Adrenal gland (tissue), 12 donors: ENCODE data around the gene SMG6. TPM values are rescaled to one million over a fixed set of nuclear protein-coding genes. Genes with fewer than 3 reads are reported as not detected.
A peak's percentile ranks its signal among the peaks of the same experiment; 100 is the strongest.

Experiments
- DNase-seq, 7 donors: peaks; one replicate each; pipeline ENCODE4 v3.0.0-alpha.2; 2019 to 2020
- H3K27ac ChIP-seq, 5 donors: fragments of 200-600 bp; sonication (generic) in 4 of 5; 1 replicate in 3 of 5; 2 replicates in 2 of 5; pipeline versions ENCODE4 v1.5.1 to v1.8.0; 2016 to 2020; ENCODE audit warnings: mild to moderate bottlenecking in 1 of 5
- H3K27me3 ChIP-seq: fragments of 200-600 bp; 2 replicates; pipeline ENCODE4 v1.8.0; 2021
- H3K36me3 ChIP-seq, 2 donors: fragments of 200-600 bp; replicated peaks in 1 of 2; 1 replicate in 1 of 2; 2 replicates in 1 of 2; pipeline versions ENCODE4 v1.5.1 to v1.8.0; 2018 to 2022
- H3K4me1 ChIP-seq, 2 donors: fragments of 200-600 bp; replicated peaks in 1 of 2; 1 replicate in 1 of 2; 2 replicates in 1 of 2; pipeline versions ENCODE4 v1.5.1 to v1.8.0; 2018 to 2021
- H3K4me3 ChIP-seq, 4 donors: fragments of 200-600 bp; sonication (generic) in 3 of 4; one replicate each; pipeline ENCODE4 v1.5.1; 2016 to 2018
- H3K9me3 ChIP-seq, 3 donors: fragments of 200-600 bp; sonication (generic) in 1 of 3; replicated peaks in 1 of 3; 1 replicate in 2 of 3; 2 replicates in 1 of 3; pipeline versions ENCODE4 v1.5.1 to v1.8.0; 2016 to 2021
- POLR2A ChIP-seq, 2 donors: fragments of 450-650 bp; IDR thresholded peaks; one replicate each; pipeline ENCODE4 v1.6.1; 2017; ENCODE audit warnings: antibody characterized with exemption in 2 of 2, mild to moderate bottlenecking in 2 of 2, moderate library complexity in 1 of 2
- WGBS, 4 donors: extraction: QIAGEN DNeasy Blood & Tissue Kit in 2 of 4; methylation state at CpG; one replicate each; pipeline versions ENCODE4 v1.1.5 to v1.1.7; 2013 to 2017; 5-methylcytosine and 5-hydroxymethylcytosine counted together
- intact Hi-C, 2 donors: fragments of 100-400 bp; cut with DNase I; formaldehyde crosslinking; loops; one replicate each; pipeline versions ENCODE4 v1.14.1 to v1.15.0; 2022 to 2023
- polyA plus RNA-seq, 3 donors: library from polyadenylated mRNA; stranded (reverse); fragments of 200-250 nt in 2 of 3; fragments of 350-450 nt in 1 of 3; fragmentation: Illumina TruSeq in 1 of 3; extraction: RNeasy Lipid Tissue Mini Kit (QIAGEN cat#74804) in 1 of 3; gene quantifications; one replicate each; pipeline ENCODE4 v1.2.3, GENCODE V29; 2013 to 2014
- total RNA-seq, 9 donors: library from RNA; depleted of rRNA in 4 of 9; stranded (reverse); fragments of >200 nt in 4 of 9; fragments of 120-200 nt in 1 of 9; fragmentation: NEBNext Ultra II Directional in 1 of 9; extraction: Animal tissue kit (Norgen Biotek cat#: 25700) in 1 of 9; gene quantifications; one replicate each; pipeline versions ENCODE4 v1.1.0 to v1.2.4, GENCODE V29; 2013 to 2023
- TF ChIP-seq, protein P1 (sequence below), 6 experiments: fragments of 450-650 bp in 4 of 6; fragments of 200-600 bp in 2 of 6; sonication (generic) in 1 of 6; IDR thresholded peaks; 1 replicate in 5 of 6; 2 replicates in 1 of 6; pipeline versions ENCODE4 v1.5.1 to v1.8.0; 2016 to 2021; ENCODE audit warnings: antibody characterized with exemption in 6 of 6, mild to moderate bottlenecking in 2 of 6, moderate library complexity in 1 of 6
- donor health status: healthy with polysubstance abuse.
- donor health status: Bipolar disorder and iron deficiency.
- donor health status: DM: yes; HTN: yes; CAD: no.
- donor health status: DM: no; HTN: no; CAD: no.
- donor health status: DM: no; HTN: no; CAD: no.
- donor health status: DM: yes; HTN: yes; CAD: no.

The SMG6 gene
- total and polyA plus RNA-seq, 12 donors = 15.9 to 85.1 (median 44.0) TPM

DNA sequence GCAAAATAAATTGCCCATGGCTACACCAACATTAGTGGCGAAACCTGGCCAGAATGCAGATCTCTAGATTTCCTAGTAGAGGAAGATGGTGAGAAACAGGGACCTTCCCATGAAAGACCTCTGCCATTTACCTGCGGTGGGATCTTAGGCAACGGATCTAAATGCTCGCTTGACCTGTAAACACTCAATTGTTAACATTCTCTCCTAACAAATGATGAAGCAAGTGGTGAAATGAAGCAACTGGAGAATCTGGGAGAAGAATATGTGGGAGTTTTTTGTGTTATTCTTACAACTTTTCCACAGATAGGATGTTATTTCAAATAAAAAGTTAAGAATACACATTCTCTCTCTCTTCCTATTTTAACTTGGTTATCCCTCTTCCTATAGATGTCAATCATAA lies 56.6 kb downstream of the SMG6 start:
- Histone ChIP-seq H3K4me1 (peaks cover 0 to 12% of the 10 kb centered on the region in 2 donors), H3K27me3 (no peaks in the 10 kb centered on the region), H3K4me3 (no peak overlapping the region), H3K36me3 (peaks cover 0 to 9% of the 10 kb centered on the region in 2 donors), H3K27ac (no peak overlapping the region), H3K9me3 (no peaks in the 10 kb centered on the region)
- intact Hi-C loops = no loop called here
- 87 to 95% (median 92%) methylated on average over 4 of the region's 4 CpGs for WGBS, 4 donors
- no peak for DNase-seq
- TF ChIP-seq, protein P1, sequence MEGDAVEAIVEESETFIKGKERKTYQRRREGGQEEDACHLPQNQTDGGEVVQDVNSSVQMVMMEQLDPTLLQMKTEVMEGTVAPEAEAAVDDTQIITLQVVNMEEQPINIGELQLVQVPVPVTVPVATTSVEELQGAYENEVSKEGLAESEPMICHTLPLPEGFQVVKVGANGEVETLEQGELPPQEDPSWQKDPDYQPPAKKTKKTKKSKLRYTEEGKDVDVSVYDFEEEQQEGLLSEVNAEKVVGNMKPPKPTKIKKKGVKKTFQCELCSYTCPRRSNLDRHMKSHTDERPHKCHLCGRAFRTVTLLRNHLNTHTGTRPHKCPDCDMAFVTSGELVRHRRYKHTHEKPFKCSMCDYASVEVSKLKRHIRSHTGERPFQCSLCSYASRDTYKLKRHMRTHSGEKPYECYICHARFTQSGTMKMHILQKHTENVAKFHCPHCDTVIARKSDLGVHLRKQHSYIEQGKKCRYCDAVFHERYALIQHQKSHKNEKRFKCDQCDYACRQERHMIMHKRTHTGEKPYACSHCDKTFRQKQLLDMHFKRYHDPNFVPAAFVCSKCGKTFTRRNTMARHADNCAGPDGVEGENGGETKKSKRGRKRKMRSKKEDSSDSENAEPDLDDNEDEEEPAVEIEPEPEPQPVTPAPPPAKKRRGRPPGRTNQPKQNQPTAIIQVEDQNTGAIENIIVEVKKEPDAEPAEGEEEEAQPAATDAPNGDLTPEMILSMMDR (IDR thresholded peaks at IDR 0.05) = no peak
- no peak for TF ChIP-seq POLR2A (IDR thresholded peaks at IDR 0.05)

DNA sequence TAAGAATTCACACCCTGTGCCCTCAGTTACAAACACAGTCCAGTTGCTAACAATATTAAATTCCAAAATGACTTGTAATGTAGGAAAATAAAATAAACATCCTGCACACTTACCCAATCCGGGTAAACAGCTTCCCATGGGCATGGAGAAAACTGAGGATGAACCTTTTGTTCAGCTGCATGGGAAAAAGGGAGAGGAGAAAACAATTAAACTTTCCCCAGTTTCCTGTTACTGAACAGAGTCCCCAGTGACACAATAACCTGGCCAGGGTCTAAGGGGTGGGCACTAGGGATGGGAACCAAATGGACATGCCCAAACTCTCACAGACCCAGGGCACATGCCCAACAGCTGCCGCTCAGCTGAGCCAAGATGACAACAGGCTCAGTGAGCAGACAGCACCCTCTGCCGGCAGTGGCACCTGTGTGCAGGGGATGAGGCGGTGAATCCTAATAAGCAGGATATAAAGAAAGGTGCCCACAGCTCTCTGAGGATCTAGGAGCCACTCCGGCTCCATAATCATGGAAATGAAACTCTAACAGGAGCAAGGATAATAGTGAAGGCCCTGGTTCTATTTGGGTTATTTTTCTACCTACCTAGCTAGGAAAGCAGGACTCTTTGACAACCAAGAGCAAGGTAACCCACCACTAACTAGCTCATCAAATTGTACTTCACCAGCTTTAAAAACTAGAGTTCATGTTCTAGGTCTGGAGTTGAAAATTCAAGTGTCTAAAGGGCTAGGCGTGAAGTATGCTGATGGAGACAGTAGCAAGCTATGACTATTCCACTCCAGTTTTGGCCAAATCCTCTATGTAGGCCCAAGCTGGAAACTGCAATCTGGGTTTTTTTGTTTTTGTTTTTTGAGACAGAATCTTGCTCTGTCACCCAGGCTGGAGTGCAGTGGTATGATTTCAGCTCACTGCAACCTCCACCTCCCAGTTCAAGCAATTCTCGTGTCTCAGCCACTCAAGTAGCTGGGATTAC lies 58.8 kb downstream of the SMG6 start:
- no peak overlapping the region for H3K4me3 ChIP-seq
- no peaks in the 10 kb centered on the region for H3K9me3 ChIP-seq
- intact Hi-C loops = loop anchor here (2.0 to 5.0 kb wide), 2 partner anchors 188 to 190 kb away; partner anchors contain the start of gene HIC1 (in 2 of the 2)
- H3K27ac ChIP-seq = peak overlapping the region in 3 of 5 donors; percentile 10 to 73 (median 70)
- no peaks in the 10 kb centered on the region for H3K36me3 ChIP-seq
- DNase-seq = peak; percentile 81 to 94 (median 87)
- H3K27me3 ChIP-seq = no peaks in the 10 kb centered on the region
- 27 to 48% (median 28%) methylated on average over 4 to 7 of the region's 7 CpGs for WGBS, 4 donors
- peaks cover 7 to 24% of the 10 kb centered on the region in 2 donors for H3K4me1 ChIP-seq
- TF ChIP-seq POLR2A (IDR thresholded peaks at IDR 0.05) = no peak
- TF ChIP-seq, protein P1 (IDR thresholded peaks at IDR 0.05) = peak; percentile 91 to 99 (median 98)

DNA sequence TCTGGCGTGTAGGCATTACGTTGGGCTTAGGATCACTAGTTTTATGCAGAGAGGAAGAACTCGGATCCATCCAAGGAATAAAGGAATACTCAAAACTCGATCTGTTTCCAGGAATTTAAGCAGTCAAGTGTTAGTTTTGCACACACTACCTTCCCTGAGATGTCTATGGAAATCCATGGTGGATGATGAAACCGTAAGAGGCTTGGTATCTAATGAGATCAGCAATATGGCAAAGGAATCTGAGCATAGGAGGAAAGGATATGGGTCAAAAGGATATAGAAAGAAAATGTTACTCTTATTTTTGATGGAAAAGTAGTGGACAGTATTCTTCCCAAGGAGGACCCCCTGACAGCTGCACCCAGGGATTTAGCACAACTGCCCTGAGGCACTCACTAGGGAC lies 59.6 kb downstream of the SMG6 start:
- no peak for DNase-seq
- 88 to 93% (median 91%) methylated on average over 5 of the region's 5 CpGs for WGBS, 4 donors
- H3K27me3 ChIP-seq = no peaks in the 10 kb centered on the region
- TF ChIP-seq POLR2A (IDR thresholded peaks at IDR 0.05) = no peak
- TF ChIP-seq, protein P1 (IDR thresholded peaks at IDR 0.05) = no peak
- peak overlapping the region in 2 of 5 donors; percentile 70 to 73 for H3K27ac ChIP-seq
- H3K4me3 ChIP-seq = no peak overlapping the region
- peaks cover 10 to 31% of the 10 kb centered on the region in 2 donors for H3K4me1 ChIP-seq
- intact Hi-C loops = loop anchor here (2.0 to 5.0 kb wide), 2 partner anchors 187 to 189 kb away; partner anchors contain the start of gene HIC1 (in 2 of the 2)
- H3K36me3 ChIP-seq = no peaks in the 10 kb centered on the region
- H3K9me3 ChIP-seq = no peaks in the 10 kb centered on the region

DNA sequence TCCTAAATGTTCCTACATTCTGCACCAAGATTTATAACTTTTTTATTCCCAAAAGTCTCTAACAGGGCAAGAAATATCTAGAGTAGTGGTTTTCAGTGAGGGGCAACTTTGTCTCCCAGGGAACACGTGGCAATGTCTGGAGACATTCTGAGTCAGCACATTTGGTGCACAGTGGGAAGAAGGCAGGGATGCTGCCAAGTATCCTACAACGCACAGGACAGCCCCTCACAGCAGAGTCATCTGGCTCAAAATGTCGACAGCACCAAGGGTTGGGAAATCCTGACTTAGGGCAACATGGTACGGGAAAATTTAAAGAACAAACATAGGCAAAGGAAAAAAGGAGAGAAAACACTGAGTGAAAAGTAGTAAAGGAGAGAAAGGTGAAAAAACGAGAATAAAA lies 61.8 kb downstream of the SMG6 start:
- intact Hi-C loops = loop anchor here in 1 of 2 donors (5.0 kb wide), 1 partner anchor 185 kb away; the partner anchor contains the start of gene HIC1
- TF ChIP-seq, protein P1 (IDR thresholded peaks at IDR 0.05) = no peak
- TF ChIP-seq POLR2A (IDR thresholded peaks at IDR 0.05) = no peak
- H3K36me3 ChIP-seq = no peaks in the 10 kb centered on the region
- H3K27ac ChIP-seq = peak overlapping the region in 1 of 5 donors; percentile 31
- peaks cover 10 to 39% of the 10 kb centered on the region in 2 donors for H3K4me1 ChIP-seq
- no peaks in the 10 kb centered on the region for H3K9me3 ChIP-seq
- 69 to 83% (median 75%) methylated on average over 5 of the region's 5 CpGs for WGBS, 4 donors
- no peak overlapping the region for H3K4me3 ChIP-seq
- no peaks in the 10 kb centered on the region for H3K27me3 ChIP-seq
- peak in 1 of 7 donors; percentile 17 for DNase-seq
